ENCODE results near the gene CPNE2. TPM values are rescaled to one million over a fixed set of nuclear protein-coding genes. Genes with fewer than 3 reads are reported as not detected.

CPNE2 gene
- polyA plus RNA-seq, 1 experiment, result 80.6 TPM

DNA sequence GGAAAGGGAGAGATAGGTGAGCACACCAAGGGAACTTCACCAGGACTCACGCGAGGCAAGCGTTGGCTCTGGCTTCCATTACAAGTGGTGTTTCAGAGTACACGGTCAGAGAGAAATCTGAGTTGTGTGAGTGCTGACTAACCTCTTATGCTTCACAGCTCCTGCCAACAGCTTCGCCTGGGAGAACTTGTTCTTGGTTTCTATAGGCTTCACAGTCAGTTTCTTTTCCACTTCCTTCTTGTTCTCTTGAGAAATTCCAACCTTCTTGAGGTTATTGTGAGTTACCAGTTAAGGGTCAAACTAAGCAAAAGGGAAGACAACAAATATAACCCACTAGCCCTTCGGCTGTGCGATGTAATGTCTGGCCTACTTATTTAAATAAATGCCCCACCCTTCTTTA, 74.6 kb downstream of the CPNE2 start:
- ChIA-PET POLR2A (no interaction called here), CTCF (interaction anchor here (1.1 to 5.4 kb wide), 3 partner anchors 74 to 300 kb away, joined by 4 to 44 read pairs (median 14); partner anchors contain the start of gene CPNE2)
- Histone ChIP-seq H3K27me3 (ENCODE audit: control insufficient read depth, insufficient read depth, low read length) (no peaks in the 10 kb centered on the region), H3K4me3 (ENCODE audit: low read depth, low read length) (no peak overlapping the region), H3K36me3 (ENCODE audit: control insufficient read depth, insufficient read depth, low read length) (peaks cover 5% of the 10 kb centered on the region)
- DNase-seq (ENCODE audit: low read depth), result no peak
- TF ChIP-seq, protein P1, sequence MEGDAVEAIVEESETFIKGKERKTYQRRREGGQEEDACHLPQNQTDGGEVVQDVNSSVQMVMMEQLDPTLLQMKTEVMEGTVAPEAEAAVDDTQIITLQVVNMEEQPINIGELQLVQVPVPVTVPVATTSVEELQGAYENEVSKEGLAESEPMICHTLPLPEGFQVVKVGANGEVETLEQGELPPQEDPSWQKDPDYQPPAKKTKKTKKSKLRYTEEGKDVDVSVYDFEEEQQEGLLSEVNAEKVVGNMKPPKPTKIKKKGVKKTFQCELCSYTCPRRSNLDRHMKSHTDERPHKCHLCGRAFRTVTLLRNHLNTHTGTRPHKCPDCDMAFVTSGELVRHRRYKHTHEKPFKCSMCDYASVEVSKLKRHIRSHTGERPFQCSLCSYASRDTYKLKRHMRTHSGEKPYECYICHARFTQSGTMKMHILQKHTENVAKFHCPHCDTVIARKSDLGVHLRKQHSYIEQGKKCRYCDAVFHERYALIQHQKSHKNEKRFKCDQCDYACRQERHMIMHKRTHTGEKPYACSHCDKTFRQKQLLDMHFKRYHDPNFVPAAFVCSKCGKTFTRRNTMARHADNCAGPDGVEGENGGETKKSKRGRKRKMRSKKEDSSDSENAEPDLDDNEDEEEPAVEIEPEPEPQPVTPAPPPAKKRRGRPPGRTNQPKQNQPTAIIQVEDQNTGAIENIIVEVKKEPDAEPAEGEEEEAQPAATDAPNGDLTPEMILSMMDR (IDR thresholded peaks at IDR 0.05; ENCODE audit: insufficient read depth, low read depth, low read length), result no peak

DNA sequence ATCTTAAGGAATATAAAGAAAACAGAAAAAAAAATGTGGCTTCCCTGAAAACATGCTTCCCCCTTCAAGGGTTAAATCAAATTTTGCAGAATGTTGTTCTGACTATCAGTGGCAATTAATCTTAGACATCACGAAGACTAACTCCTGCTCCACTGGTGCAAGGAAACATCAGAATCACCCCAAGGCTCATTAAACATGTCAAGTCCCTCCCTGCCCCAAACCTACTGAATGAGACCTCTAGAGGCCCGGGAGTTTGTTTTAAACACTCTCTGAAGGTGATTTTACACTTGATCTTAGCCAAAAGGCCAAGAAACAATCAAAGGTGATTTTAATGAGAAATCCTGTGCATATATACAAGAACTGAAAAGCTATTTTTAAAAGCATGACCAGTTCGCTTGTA, 75.2 kb downstream of the CPNE2 start:
- Histone ChIP-seq H3K4me3 (ENCODE audit: low read depth, low read length) (no peak overlapping the region), H3K36me3 (ENCODE audit: control insufficient read depth, insufficient read depth, low read length) (peaks cover 4% of the 10 kb centered on the region), H3K27me3 (ENCODE audit: control insufficient read depth, insufficient read depth, low read length) (no peaks in the 10 kb centered on the region)
- ChIA-PET CTCF (interaction anchor here (0.6 to 5.4 kb wide), 8 partner anchors 17 to 301 kb away, joined by 3 to 44 read pairs (median 4); partner anchors contain the start of gene CPNE2), POLR2A (no interaction called here)
- no peak for DNase-seq (ENCODE audit: low read depth)
- TF ChIP-seq, protein P1 (IDR thresholded peaks at IDR 0.05; ENCODE audit: insufficient read depth, low read depth, low read length), result no peak

DNA sequence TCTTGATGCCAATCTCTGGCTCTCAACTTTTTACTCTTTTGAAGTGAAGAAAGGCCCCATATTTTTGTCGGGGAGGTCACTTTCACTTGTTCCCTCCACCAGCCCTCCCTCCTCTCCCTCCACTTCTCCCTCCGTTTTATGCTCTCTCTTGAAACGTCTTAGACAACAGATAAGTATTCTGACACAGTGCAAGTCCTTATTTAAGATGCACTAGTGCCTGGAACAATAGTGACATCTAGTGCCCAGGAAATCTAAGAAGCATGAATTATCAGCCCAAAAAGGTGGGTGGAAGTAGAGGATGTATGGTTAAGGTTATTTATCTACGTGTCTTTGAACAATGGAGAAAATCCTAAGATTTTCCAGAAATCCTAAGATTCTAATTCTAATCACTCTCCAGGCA, 75.6 kb downstream of the CPNE2 start:
- ChIA-PET CTCF (interaction anchor here (0.6 to 5.4 kb wide), 8 partner anchors 17 to 301 kb away, joined by 3 to 44 read pairs (median 4); partner anchors contain the start of gene CPNE2), POLR2A (no interaction called here)
- Histone ChIP-seq H3K36me3 (ENCODE audit: control insufficient read depth, insufficient read depth, low read length) (peaks cover 7% of the 10 kb centered on the region), H3K27me3 (ENCODE audit: control insufficient read depth, insufficient read depth, low read length) (no peaks in the 10 kb centered on the region), H3K4me3 (ENCODE audit: low read depth, low read length) (no peak overlapping the region)
- TF ChIP-seq, protein P1 (IDR thresholded peaks at IDR 0.05; ENCODE audit: insufficient read depth, low read depth, low read length), result peak; percentile 77
- DNase-seq (ENCODE audit: low read depth), result no peak

DNA sequence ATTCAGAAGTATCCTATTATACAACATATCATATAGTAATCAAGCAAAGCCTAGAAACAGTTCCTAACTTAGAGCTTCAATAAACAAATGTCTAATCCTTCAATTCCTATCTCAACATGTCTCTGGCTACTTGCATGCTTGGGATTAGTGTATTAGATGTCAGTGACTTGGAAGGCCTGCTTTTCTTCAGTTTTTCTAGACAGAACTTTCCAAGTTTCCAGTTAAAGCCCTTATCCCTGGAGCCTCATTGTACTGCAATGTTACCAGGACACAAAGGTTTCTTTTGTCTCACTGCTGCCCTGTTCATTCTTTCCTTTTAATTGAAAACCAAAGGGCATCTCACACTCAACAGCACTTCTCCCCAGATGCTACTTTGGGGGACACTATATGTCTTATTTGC, 76.9 kb downstream of the CPNE2 start:
- no peak for DNase-seq (ENCODE audit: low read depth)
- Histone ChIP-seq H3K36me3 (ENCODE audit: control insufficient read depth, insufficient read depth, low read length) (peaks cover 8% of the 10 kb centered on the region), H3K4me3 (ENCODE audit: low read depth, low read length) (no peak overlapping the region), H3K27me3 (ENCODE audit: control insufficient read depth, insufficient read depth, low read length) (no peaks in the 10 kb centered on the region)
- ChIA-PET CTCF (interaction anchor here (1.2 to 5.4 kb wide), 4 partner anchors 10 to 302 kb away, joined by 5 to 44 read pairs (median 5); no protein-coding TSS in a partner anchor), POLR2A (no interaction called here)
- TF ChIP-seq, protein P1 (IDR thresholded peaks at IDR 0.05; ENCODE audit: insufficient read depth, low read depth, low read length), result no peak

DNA sequence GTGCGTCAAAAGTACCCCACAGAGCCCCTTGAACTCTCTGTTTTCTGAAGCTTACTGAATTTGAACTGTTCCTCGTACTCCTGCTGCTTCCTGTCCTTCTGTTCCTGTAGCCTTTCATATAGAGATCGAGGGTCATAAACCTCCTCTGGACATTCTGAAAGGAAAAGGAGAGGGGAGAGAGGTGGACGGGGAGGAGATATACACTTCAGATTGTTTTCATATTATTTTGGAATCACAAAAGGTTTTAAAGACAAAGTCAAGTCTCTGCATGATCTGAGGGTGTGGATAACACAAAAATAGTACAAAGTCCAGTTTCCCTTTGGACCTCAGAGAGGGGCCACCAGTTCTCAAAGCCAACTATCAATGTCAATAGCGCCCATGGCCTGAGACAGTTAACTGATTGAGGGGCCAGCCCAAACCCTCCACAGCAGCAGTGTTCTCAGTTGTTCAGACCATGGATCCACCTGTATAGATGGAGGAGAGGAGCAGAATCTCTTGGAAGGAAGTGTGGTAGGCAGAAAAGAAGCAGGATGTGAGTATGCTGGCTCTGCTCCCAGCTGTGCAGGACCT, 80.4 kb downstream of the CPNE2 start:
- POLR2A ChIA-PET, result no interaction called here
- Histone ChIP-seq H3K36me3 (ENCODE audit: control insufficient read depth, insufficient read depth, low read length) (peaks cover 6% of the 10 kb centered on the region), H3K27me3 (ENCODE audit: control insufficient read depth, insufficient read depth, low read length) (no peaks in the 10 kb centered on the region), H3K4me3 (ENCODE audit: low read depth, low read length) (no peak overlapping the region)
- CTCF ChIA-PET, result interaction anchor here (0.6 to 1.9 kb wide), 3 partner anchors 79 to 244 kb away, joined by 3 to 8 read pairs (median 3); no protein-coding TSS in a partner anchor
- DNase-seq (ENCODE audit: low read depth), result no peak
- TF ChIP-seq, protein P1 (IDR thresholded peaks at IDR 0.05; ENCODE audit: insufficient read depth, low read depth, low read length), result no peak
